HCT116 (cell line): ENCODE measurements around the gene PELO.

Experiments used
- ATF3 ChIP-seq: IDR thresholded peaks from 2 replicates; pipeline ENCODE4 v1.6.1; 2012
- CTCF ChIP-seq, 3 experiments: fragments of 200-600 bp in 1 of 3; sonication (generic) in 1 of 3; IDR thresholded peaks in 2 of 3; conservative IDR thresholded peaks in 1 of 3; 2 replicates each; pipeline ENCODE4 v1.5.1; 2012 to 2017; ENCODE audit warnings: low read depth in 2 of 3, low read length in 2 of 3, antibody characterized with exemption in 1 of 3, borderline replicate concordance in 1 of 3, control low read depth in 1 of 3, mild to moderate bottlenecking in 1 of 3, mixed read lengths in 1 of 3, mixed run types in 1 of 3, moderate library complexity in 1 of 3; ENCODE audit not compliant: insufficient read depth in 1 of 3
- EZH2 ChIP-seq: fragments of 200-600 bp; sonication (generic); IDR thresholded peaks from 2 replicates; pipeline ENCODE4 v1.6.1; 2017; ENCODE audit warnings: antibody characterized with exemption, mixed run types
- EZH2phosphoT487 ChIP-seq: fragments of 200-600 bp; IDR thresholded peaks from 2 replicates; pipeline ENCODE4 v1.6.1; 2018; ENCODE audit warnings: antibody characterized with exemption, borderline replicate concordance
- MAX ChIP-seq: IDR thresholded peaks from 2 replicates; pipeline ENCODE4 v1.6.1; 2012
- POLR2A ChIP-seq: IDR thresholded peaks from 2 replicates; pipeline ENCODE4 v1.7.0; 2011; ENCODE audit warnings: borderline replicate concordance; ENCODE audit not compliant: insufficient read depth, insufficient read length; ENCODE audit errors: extremely low read depth
- POLR2AphosphoS5 ChIP-seq: IDR thresholded peaks from 2 replicates; pipeline ENCODE4 v1.6.1; 2011; ENCODE audit warnings: mild to moderate bottlenecking, low read depth, low read length, moderate library complexity
- REST ChIP-seq: IDR thresholded peaks from 2 replicates; pipeline ENCODE4 v1.6.1; 2012; ENCODE audit warnings: low read depth
- SIN3A ChIP-seq: IDR thresholded peaks from 2 replicates; pipeline ENCODE4 v1.6.1; 2012; ENCODE audit warnings: low read depth
- SRF ChIP-seq: IDR thresholded peaks from 2 replicates; pipeline ENCODE4 v1.6.1; 2012; ENCODE audit warnings: low read depth
- ZNF274 ChIP-seq: fragments of 200-500 bp; sonication (Bioruptor generic); IDR thresholded peaks from 2 replicates; pipeline ENCODE4 v1.6.1; 2014; ENCODE audit warnings: mild to moderate bottlenecking, low read depth, low read length, inconsistent platforms

- TF ChIP-seq POLR2AphosphoS5 (no peak), ZNF274 (no peak), CTCF (IDR thresholded peaks at IDR 0.05 in 2 of 3, conservative IDR thresholded peaks at IDR 0.05 in 1 of 3; ENCODE audit: borderline replicate concordance in 1 of 3, insufficient read depth in 1 of 3, low read depth in 2 of 3, low read length in 2 of 3) (no peak), POLR2A (no peak), ATF3 (no peak), SRF (no peak), EZH2 (no peak), EZH2phosphoT487 (no peak), SIN3A (no peak), MAX (no peak), REST (no peak)
Observed at GRCh38 chr5:52779213-52779612, 8.5 kb upstream of the PELO start.
